Omental fat pad (tissue), 4 donors: Measurements from ENCODE around the gene SPATA16. TPM values are rescaled to one million over a fixed set of nuclear protein-coding genes. Genes with fewer than 3 reads are reported as not detected.

ENCODE experiments used
- ATAC-seq: fragments of 150-250 bp; one replicate; pipeline ENCODE4 v1.9.1; 2016; ENCODE audit warnings: mild to moderate bottlenecking, moderate library complexity; ENCODE audit not compliant: low FRiP score
- DNase-seq: peaks from one replicate; pipeline ENCODE4 v3.0.0-alpha.2; 2019; ENCODE audit warnings: low spot score
- total RNA-seq, 4 donors: library from RNA; depleted of rRNA; stranded (reverse); fragments of >200 nt; gene quantifications; one replicate each; pipeline ENCODE4 v1.1.0, GENCODE V29; 2016
- TF ChIP-seq, protein P1 (sequence below), 3 donors: fragments of 450-650 bp; IDR thresholded peaks; one replicate each; pipeline ENCODE4 v1.5.1; 2016 to 2017; ENCODE audit warnings: antibody characterized with exemption in 3 of 3, mild to moderate bottlenecking in 3 of 3, moderate library complexity in 2 of 3

The SPATA16 gene
- total RNA-seq, 4 donors from 2014 or later: not detected

DNA sequence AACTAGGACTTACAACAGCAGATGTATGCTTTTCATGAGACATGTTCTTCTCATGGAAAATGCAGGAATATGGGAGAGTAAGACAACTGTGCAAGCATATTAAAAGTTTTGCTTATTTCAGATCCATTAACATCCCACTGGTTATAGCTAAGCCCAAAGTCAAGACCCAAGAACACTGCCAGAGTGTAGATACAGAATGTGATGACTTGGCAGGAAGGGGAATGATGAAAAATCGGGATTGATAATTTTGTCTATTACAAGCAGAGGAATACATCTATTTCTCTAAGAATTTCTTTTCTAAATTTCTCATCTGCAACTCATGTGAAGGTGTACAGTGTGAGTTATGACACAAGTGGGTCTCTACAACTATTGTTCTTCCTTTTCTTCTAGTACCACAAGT lies 76.4 kb downstream of the SPATA16 start:
- no peak for ATAC-seq
- no peak for DNase-seq
- TF ChIP-seq, protein P1, sequence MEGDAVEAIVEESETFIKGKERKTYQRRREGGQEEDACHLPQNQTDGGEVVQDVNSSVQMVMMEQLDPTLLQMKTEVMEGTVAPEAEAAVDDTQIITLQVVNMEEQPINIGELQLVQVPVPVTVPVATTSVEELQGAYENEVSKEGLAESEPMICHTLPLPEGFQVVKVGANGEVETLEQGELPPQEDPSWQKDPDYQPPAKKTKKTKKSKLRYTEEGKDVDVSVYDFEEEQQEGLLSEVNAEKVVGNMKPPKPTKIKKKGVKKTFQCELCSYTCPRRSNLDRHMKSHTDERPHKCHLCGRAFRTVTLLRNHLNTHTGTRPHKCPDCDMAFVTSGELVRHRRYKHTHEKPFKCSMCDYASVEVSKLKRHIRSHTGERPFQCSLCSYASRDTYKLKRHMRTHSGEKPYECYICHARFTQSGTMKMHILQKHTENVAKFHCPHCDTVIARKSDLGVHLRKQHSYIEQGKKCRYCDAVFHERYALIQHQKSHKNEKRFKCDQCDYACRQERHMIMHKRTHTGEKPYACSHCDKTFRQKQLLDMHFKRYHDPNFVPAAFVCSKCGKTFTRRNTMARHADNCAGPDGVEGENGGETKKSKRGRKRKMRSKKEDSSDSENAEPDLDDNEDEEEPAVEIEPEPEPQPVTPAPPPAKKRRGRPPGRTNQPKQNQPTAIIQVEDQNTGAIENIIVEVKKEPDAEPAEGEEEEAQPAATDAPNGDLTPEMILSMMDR (IDR thresholded peaks at IDR 0.05): no peak

DNA sequence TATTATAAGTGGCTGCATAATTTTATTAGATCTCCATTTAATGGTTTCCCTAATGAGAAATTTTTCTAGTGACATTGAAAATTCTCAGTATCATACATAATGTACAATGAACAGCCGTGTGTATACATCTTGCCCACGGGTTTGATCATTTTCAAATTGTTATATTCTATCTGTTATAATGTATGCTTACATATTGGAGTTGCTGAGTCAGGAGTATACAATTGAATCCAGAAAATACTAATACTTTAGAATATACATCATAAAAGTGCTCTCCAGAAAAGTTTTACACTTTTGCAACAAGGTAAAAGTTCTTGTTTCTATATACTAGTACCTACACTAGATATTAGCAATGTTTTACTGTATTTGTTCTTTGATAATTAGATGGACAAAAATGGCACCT lies 82.8 kb downstream of the SPATA16 start:
- ATAC-seq: no peak
- TF ChIP-seq, protein P1 (IDR thresholded peaks at IDR 0.05): no peak
- no peak for DNase-seq

DNA sequence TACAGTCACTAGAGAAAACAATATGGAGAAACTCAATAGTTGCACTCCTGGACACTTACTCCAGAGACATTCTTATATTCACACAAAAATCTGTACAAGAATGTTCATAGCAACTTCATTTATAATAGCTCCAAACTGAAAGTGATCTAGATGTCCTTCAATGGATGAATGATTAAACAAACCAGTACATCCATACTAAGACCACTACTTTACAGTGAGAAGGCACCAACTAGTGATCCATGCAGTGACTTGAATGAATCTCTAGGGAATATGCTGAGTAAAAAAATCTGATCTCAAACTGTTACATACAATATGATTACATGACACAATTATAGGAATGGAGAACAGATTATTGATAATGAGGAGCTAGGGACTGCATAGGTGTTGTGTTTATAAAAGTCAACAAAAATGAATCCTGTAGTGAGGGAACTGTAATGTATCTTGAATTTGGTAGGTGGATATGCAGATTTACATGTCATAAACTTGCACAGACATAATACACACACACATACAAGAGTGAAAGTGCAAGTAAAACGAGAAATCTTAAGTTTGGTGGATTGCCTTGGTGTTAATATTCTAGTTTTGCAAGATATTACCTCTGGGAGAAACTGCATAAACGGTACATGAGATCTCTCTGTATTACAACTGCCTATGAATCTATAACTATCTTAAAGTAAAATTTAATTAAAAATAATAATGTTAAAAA lies 85.7 kb downstream of the SPATA16 start:
- TF ChIP-seq, protein P1 (IDR thresholded peaks at IDR 0.05): no peak
- DNase-seq: no peak
- ATAC-seq: no peak

DNA sequence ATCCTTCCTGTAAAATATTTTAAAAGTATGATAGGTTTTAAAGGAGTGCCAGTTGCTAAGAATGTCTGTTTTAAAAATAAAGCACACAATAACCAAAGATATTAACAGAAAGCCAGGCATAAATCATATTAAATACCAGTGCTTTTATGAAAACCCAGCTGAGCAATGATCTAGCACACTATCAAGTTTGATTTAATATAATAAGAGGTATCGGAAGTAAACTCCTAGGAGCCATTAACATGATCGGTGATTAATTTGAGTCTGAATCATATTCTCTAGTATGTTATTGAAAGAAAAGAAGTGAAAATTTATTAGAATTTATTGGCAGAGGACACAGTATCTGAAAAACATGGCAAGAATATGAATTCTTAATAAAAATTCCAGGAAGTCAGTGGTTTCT lies 91.7 kb downstream of the SPATA16 start:
- DNase-seq (no peak), ATAC-seq (no peak)
- TF ChIP-seq, protein P1 (IDR thresholded peaks at IDR 0.05): no peak

DNA sequence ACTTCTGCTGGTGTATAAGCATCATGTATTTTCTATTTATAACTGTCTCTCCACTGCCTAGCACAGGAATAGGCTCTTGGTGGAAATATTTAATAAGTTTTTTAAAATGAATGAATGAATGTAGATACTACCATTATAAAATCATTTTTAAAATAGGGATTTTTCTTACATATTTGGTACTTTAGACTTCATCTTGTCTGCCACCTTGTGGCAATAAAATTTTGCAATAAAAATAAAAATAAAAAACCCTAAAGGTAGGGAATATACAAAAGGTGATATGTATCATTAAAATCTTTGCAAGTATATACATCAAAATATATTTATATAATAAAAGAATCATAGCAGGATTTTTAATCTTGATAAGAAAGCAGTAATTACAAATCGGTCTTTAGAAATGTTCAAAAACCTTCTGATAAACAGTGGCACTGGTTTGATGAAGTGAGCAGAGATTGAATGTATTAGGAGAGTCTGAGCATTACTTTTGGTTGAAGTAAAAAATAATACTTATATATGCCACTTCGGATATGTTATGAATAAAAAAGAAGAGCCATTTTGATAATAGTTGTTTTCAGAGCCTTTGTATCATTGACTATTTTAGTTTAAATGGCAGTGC lies 95.2 kb downstream of the SPATA16 start:
- TF ChIP-seq, protein P1 (IDR thresholded peaks at IDR 0.05): no peak
- no peak for ATAC-seq
- DNase-seq: no peak

DNA sequence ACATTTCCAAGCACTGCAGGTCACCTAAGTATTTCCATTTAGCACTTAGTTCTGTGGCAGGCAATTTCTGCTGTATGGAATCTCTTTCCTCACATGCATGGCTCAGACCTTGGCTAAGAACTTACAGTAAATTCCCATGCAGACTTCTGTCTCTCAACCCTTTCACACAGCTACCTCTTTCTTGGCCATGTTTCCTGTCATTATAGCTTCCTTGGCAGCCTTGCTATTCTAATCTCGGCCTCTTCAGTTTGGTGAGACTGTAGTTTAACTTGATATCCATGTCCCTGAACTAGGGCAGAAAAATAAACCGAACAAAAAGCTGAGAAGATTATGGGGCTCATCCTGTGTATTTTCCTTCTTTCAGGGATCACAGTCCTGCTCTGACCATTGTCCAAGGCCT lies 96.0 kb downstream of the SPATA16 start:
- ATAC-seq: no peak
- DNase-seq: no peak
- TF ChIP-seq, protein P1 (IDR thresholded peaks at IDR 0.05): no peak

DNA sequence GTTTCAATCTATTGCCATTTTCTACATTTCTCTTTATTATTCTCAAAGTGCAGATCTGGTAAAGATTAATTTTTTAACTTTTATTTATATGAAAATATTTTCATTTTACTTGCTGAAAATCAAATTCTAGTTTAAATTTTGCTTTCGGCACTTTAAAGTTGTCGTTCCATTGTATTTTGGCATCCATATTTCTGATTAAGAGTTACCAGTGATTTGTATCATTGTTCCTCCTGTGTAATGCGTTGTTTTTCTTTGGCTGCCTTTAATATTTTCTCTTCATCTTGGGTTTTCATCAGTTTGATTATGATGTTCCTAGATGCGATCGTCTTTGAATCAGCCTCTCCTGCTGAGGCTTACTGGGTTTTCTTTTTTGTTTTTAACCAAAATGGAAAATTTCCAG lies 97.3 kb downstream of the SPATA16 start:
- no peak for DNase-seq
- TF ChIP-seq, protein P1 (IDR thresholded peaks at IDR 0.05): no peak
- ATAC-seq: no peak
